ENCODE measurements around the gene HDAC4. TPM values are rescaled to one million over a fixed set of nuclear protein-coding genes. Genes with fewer than 3 reads are reported as not detected.

The HDAC4 gene
- polyA plus RNA-seq, 1 experiment, result 4.4 TPM

DNA sequence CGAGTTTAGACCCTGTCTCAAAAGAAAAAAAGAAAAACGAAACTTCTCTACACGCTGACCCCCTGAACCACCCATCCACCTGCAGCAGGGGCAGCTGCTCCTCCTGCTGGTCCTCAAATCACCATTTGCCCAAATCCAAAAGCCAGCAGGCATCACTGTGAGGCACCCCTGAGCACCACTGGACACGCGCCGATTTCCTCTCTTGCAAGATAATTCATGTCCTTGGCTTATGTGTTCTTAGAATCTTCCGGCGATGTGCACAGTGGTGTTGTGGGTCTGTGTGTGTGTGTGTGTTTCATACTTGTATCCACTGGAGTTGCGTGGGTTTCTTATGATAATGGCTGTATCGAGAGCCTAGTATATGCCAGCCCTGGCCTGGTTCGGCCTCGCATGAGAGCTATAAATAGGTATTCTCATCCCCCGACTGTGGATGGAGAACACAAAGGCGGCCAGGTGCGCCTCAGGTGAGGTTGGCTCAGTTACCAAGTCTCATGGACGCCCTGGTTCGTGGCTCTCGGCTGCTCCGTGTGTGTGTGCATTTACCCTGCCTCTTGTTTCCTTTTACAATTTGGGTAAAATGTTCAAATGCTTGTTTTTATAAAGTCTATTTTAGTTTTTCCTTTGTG lies 235.5 kb downstream of the HDAC4 start:
- H3K36me3 ChIP-seq (ENCODE audit: control insufficient read depth, insufficient read depth, low read length), result peaks cover 4% of the 10 kb centered on the region
- ChIA-PET CTCF (interaction anchor here (0.7 kb wide), 1 partner anchor 111 kb away, joined by 3 read pairs; no protein-coding TSS in a partner anchor), POLR2A (no interaction called here)
- no peaks in the 10 kb centered on the region for H3K27me3 ChIP-seq (ENCODE audit: control insufficient read depth, insufficient read depth, low read length)
- no peak overlapping the region for H3K4me3 ChIP-seq (ENCODE audit: low read depth, low read length)
- no peak for TF ChIP-seq CTCF (IDR thresholded peaks at IDR 0.05; ENCODE audit: insufficient read depth, low read depth, low read length)
- DNase-seq (ENCODE audit: low read depth), result no peak

DNA sequence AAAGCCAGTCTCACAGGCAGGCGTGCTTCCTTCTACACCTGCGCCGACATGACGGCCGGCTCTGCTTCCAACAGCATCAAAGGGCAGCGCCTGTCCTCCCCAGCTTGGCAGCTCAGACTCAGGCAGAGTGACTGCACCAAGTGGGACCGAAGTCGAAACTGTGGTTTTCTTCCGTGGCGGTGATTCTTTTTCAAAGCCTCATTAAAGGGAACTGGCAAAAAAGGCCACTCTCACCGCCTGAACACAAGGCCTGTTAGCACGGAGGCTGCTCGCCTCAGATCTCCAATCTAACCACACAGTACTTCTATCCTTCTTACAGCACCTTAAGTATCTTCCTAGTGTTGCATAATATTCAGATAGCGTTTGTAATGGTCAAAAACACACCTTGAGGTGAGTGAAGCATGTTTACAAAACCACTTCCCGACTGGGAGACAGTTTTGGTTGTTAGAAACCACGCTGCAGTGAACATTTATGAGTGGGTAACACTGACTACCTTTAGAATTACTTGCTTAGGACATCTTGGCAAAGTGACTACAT lies 236.4 kb downstream of the HDAC4 start:
- no peak overlapping the region for H3K4me3 ChIP-seq (ENCODE audit: low read depth, low read length)
- DNase-seq (ENCODE audit: low read depth), result no peak
- no peaks in the 10 kb centered on the region for H3K27me3 ChIP-seq (ENCODE audit: control insufficient read depth, insufficient read depth, low read length)
- ChIA-PET CTCF (interaction anchor here (0.7 kb wide), 1 partner anchor 112 kb away, joined by 3 read pairs; no protein-coding TSS in a partner anchor), POLR2A (no interaction called here)
- peaks cover 4% of the 10 kb centered on the region for H3K36me3 ChIP-seq (ENCODE audit: control insufficient read depth, insufficient read depth, low read length)
- no peak for TF ChIP-seq CTCF (IDR thresholded peaks at IDR 0.05; ENCODE audit: insufficient read depth, low read depth, low read length)

DNA sequence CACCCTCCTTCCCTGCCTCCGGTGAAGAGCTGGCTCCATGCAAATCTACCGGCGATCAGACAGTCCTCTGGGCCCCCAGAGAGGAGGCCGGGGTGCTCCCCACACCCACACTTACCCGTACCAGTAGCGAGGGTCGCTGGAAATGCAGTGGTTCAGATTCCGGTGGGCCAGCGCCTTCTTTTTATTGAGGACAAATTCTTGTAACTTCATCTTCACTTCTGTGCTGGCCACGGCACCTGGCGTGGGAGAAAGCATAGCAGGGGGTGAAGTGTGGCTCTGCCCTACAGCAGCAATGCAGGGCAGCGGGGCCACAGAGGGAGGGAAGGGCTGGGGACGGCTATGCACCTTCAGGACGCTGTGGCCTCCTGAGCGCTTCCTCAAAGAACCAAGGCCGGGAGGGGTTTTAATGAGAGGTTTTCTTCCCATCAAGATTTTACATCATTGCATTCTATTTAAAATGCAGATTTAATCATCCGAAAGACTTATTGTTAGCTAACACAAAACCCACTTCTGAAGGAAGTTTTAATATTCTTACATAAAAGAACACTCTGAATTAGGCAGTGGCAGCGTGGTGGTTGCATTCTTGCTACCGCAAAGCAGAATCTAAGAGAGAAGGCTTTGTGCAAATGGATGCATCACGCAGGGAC lies 237.0 kb downstream of the HDAC4 start:
- TF ChIP-seq CTCF (IDR thresholded peaks at IDR 0.05; ENCODE audit: insufficient read depth, low read depth, low read length), result no peak
- H3K4me3 ChIP-seq (ENCODE audit: low read depth, low read length), result no peak overlapping the region
- H3K36me3 ChIP-seq (ENCODE audit: control insufficient read depth, insufficient read depth, low read length), result peaks cover 4% of the 10 kb centered on the region
- POLR2A ChIA-PET, result no interaction called here
- no peaks in the 10 kb centered on the region for H3K27me3 ChIP-seq (ENCODE audit: control insufficient read depth, insufficient read depth, low read length)
- DNase-seq (ENCODE audit: low read depth), result no peak
- CTCF ChIA-PET, result no interaction called here

DNA sequence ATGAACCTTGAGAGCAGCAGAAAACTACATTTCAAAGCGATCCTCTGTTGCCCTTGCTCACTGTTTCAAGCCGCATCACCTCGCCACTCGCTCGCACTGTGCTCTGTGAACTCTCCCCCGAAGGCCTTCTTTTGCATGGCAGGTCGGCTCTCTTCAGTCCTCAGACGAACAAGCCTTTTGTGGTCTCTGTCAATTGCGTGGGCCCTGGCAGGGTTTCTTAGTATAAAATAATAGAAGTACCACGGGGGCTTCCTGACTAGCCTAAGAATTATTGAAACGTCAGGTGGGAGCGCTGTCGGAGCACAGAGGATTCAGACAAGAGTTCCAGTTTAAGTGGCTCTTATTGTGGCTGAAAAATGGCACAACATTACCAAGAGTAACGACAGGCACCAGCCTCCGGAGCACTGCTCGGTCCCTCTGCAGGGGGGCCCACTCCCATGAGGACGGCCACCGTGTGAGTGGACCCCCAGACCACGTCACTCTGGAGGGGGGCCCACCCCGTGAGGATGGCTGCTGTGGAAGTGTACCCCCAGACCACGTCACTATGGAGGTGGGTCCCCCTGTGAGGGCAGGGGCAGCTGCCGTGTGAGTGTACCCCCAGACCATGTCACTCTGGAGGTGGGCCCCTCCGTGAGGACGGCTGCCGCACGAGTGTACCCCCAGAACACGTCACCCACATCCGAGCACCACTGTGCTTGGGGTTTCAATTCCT lies 237.7 kb downstream of the HDAC4 start:
- Histone ChIP-seq H3K36me3 (ENCODE audit: control insufficient read depth, insufficient read depth, low read length) (peaks cover 4% of the 10 kb centered on the region), H3K4me3 (ENCODE audit: low read depth, low read length) (no peak overlapping the region), H3K27me3 (ENCODE audit: control insufficient read depth, insufficient read depth, low read length) (no peaks in the 10 kb centered on the region)
- ChIA-PET CTCF (no interaction called here), POLR2A (no interaction called here)
- no peak for TF ChIP-seq CTCF (IDR thresholded peaks at IDR 0.05; ENCODE audit: insufficient read depth, low read depth, low read length)
- no peak for DNase-seq (ENCODE audit: low read depth)

GRCh38 chr2:239162141-239162821 lies 238.5 kb downstream of the HDAC4 start:
- peaks cover 4% of the 10 kb centered on the region for H3K36me3 ChIP-seq (ENCODE audit: control insufficient read depth, insufficient read depth, low read length)
- ChIA-PET CTCF (no interaction called here), POLR2A (no interaction called here)
- no peak overlapping the region for H3K4me3 ChIP-seq (ENCODE audit: low read depth, low read length)
- DNase-seq (ENCODE audit: low read depth), result no peak
- no peaks in the 10 kb centered on the region for H3K27me3 ChIP-seq (ENCODE audit: control insufficient read depth, insufficient read depth, low read length)
- no peak for TF ChIP-seq CTCF (IDR thresholded peaks at IDR 0.05; ENCODE audit: insufficient read depth, low read depth, low read length)
